ENCODE results near the gene TEAD2. TPM values are rescaled to one million over a fixed set of nuclear protein-coding genes. Genes with fewer than 3 reads are reported as not detected.

The TEAD2 gene
- total and polyA plus RNA-seq, 2 of the 13 experiments (the other 11 are each of a cell fraction or from before 2014, with no cell fraction given), result 10.8 to 12.5 TPM

DNA sequence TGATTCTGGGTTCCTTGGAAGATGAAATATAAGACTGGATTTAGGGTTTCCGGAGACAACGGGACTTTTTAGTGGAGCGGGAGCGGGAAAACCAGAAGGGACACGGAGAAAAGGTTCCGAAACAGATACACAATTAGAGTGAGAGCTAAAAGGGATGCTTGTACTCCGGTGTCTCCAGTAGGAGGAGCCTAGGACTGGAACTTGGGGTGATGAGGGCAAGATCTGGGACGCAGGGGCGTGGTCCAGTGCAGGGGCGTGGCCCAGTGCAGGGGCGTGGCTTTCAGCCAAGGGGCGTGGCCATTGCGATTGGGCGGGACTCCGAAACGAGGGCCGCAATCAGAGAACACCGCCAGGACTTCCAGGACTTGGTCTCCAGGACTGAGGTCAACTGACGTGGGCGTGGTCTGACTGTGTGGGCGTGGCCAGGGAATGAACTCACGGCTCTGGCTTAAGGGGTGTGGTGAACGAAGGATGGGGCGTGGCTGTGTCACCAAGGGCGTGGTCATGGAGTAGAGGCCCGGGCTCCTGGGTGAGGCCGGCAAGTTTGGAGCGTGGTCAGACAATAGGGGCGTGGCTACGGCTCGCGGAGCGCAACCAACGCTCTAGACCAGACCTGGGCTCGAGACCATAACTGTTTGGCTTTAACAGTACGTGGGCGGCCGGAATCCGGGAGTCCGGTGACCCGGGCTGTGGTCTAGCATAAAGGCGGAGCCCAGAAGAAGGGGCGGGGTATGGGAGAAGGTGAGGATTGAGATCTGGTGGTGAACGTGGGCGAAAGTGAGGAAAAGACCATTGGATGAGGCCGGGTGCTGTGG is 1.3 kb upstream of the TEAD2 start, which contains the start of gene DKKL1 (continued):
- TF ChIP-seq, protein P1, sequence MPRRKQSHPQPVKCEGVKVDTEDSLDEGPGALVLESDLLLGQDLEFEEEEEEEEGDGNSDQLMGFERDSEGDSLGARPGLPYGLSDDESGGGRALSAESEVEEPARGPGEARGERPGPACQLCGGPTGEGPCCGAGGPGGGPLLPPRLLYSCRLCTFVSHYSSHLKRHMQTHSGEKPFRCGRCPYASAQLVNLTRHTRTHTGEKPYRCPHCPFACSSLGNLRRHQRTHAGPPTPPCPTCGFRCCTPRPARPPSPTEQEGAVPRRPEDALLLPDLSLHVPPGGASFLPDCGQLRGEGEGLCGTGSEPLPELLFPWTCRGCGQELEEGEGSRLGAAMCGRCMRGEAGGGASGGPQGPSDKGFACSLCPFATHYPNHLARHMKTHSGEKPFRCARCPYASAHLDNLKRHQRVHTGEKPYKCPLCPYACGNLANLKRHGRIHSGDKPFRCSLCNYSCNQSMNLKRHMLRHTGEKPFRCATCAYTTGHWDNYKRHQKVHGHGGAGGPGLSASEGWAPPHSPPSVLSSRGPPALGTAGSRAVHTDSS (CRISPR knock-in tag; conservative IDR thresholded peaks at IDR 0.05), result no peak
- no peak for TF ChIP-seq HNRNPK (IDR thresholded peaks at IDR 0.05; ENCODE audit: low read depth, low read length, poor library complexity, severe bottlenecking)
- no peak for TF ChIP-seq PRPF4 (IDR thresholded peaks at IDR 0.05; ENCODE audit: low read depth, low read length, poor library complexity, severe bottlenecking)
- TF ChIP-seq KDM5A (IDR thresholded peaks at IDR 0.05; ENCODE audit: borderline replicate concordance, low read length), result peak; percentile 41; the same call in 1 of the 2 replicates
- TF ChIP-seq ZSCAN21 (CRISPR knock-in tag; IDR thresholded peaks at IDR 0.05; ENCODE audit: borderline replicate concordance), result no peak
- no peak for TF ChIP-seq TOE1 (CRISPR knock-in tag; IDR thresholded peaks at IDR 0.05)
- TF ChIP-seq ZNF10 (CRISPR knock-in tag; IDR thresholded peaks at IDR 0.05; ENCODE audit: borderline replicate concordance, low read depth), result no peak
- no peak for TF ChIP-seq ZBTB8A (CRISPR knock-in tag; IDR thresholded peaks at IDR 0.05; ENCODE audit: borderline replicate concordance, low read depth)
- no peak for TF ChIP-seq STAT5B (CRISPR knock-in tag; IDR thresholded peaks at IDR 0.05)
- TF ChIP-seq, protein P2, sequence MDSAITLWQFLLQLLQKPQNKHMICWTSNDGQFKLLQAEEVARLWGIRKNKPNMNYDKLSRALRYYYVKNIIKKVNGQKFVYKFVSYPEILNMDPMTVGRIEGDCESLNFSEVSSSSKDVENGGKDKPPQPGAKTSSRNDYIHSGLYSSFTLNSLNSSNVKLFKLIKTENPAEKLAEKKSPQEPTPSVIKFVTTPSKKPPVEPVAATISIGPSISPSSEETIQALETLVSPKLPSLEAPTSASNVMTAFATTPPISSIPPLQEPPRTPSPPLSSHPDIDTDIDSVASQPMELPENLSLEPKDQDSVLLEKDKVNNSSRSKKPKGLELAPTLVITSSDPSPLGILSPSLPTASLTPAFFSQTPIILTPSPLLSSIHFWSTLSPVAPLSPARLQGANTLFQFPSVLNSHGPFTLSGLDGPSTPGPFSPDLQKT (CRISPR knock-in tag; IDR thresholded peaks at IDR 0.05; ENCODE audit: borderline replicate concordance), result no peak
- peak; percentile 40; the same call in 1 of the 2 replicates for TF ChIP-seq SP2 (CRISPR knock-in tag; IDR thresholded peaks at IDR 0.05)
- TF ChIP-seq, protein P3, sequence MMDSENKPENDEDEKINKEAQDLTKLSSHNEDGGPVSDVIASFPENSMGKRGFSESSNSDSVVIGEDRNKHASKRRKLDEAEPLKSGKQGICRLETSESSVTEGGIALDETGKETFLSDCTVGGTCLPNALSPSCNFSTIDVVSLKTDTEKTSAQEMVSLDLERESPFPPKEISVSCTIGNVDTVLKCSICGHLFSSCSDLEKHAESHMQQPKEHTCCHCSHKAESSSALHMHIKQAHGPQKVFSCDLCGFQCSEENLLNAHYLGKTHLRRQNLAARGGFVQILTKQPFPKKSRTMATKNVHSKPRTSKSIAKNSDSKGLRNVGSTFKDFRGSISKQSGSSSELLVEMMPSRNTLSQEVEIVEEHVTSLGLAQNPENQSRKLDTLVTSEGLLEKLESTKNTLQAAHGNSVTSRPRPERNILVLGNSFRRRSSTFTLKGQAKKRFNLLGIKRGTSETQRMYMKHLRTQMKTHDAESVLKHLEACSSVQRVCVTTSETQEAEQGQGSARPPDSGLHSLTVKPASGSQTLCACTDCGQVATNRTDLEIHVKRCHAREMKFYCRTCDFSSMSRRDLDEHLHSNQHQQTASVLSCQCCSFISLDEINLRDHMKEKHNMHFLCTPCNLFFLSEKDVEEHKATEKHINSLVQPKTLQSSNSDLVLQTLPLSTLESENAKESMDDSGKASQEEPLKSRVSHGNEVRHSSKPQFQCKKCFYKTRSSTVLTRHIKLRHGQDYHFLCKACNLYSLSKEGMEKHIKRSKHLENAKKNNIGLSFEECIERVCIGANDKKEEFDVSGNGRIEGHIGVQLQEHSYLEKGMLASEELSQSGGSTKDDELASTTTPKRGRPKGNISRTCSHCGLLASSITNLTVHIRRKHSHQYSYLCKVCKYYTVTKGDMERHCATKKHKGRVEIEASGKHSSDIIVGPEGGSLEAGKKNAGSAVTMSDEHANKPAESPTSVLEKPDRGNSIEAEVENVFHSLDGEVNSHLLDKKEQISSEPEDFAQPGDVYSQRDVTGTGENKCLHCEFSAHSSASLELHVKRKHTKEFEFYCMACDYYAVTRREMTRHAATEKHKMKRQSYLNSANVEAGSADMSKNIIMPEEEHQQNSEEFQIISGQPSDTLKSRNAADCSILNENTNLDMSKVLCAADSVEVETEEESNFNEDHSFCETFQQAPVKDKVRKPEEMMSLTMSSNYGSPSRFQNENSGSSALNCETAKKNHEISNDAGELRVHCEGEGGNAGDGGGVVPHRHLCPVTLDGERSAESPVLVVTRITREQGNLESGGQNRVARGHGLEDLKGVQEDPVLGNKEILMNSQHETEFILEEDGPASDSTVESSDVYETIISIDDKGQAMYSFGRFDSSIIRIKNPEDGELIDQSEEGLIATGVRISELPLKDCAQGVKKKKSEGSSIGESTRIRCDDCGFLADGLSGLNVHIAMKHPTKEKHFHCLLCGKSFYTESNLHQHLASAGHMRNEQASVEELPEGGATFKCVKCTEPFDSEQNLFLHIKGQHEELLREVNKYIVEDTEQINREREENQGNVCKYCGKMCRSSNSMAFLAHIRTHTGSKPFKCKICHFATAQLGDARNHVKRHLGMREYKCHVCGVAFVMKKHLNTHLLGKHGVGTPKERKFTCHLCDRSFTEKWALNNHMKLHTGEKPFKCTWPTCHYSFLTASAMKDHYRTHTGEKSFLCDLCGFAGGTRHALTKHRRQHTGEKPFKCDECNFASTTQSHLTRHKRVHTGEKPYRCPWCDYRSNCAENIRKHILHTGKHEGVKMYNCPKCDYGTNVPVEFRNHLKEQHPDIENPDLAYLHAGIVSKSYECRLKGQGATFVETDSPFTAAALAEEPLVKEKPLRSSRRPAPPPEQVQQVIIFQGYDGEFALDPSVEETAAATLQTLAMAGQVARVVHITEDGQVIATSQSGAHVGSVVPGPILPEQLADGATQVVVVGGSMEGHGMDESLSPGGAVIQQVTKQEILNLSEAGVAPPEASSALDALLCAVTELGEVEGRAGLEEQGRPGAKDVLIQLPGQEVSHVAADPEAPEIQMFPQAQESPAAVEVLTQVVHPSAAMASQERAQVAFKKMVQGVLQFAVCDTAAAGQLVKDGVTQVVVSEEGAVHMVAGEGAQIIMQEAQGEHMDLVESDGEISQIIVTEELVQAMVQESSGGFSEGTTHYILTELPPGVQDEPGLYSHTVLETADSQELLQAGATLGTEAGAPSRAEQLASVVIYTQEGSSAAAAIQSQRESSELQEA (CRISPR knock-in tag; IDR thresholded peaks at IDR 0.05; ENCODE audit: not compliant biosample characterization), result peak; percentile 54
- TF ChIP-seq, protein P4, sequence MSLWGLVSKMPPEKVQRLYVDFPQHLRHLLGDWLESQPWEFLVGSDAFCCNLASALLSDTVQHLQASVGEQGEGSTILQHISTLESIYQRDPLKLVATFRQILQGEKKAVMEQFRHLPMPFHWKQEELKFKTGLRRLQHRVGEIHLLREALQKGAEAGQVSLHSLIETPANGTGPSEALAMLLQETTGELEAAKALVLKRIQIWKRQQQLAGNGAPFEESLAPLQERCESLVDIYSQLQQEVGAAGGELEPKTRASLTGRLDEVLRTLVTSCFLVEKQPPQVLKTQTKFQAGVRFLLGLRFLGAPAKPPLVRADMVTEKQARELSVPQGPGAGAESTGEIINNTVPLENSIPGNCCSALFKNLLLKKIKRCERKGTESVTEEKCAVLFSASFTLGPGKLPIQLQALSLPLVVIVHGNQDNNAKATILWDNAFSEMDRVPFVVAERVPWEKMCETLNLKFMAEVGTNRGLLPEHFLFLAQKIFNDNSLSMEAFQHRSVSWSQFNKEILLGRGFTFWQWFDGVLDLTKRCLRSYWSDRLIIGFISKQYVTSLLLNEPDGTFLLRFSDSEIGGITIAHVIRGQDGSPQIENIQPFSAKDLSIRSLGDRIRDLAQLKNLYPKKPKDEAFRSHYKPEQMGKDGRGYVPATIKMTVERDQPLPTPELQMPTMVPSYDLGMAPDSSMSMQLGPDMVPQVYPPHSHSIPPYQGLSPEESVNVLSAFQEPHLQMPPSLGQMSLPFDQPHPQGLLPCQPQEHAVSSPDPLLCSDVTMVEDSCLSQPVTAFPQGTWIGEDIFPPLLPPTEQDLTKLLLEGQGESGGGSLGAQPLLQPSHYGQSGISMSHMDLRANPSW (CRISPR knock-in tag; IDR thresholded peaks at IDR 0.05; ENCODE audit: borderline replicate concordance), result no peak

Data from HepG2 (cell line).